NT2/D1 (cell line): ENCODE results near the gene KRT9.

Experiments
- SUZ12 ChIP-seq: IDR thresholded peaks from 2 replicates; pipeline ENCODE4 v1.6.1; 2011; ENCODE audit not compliant: insufficient read length, insufficient read depth; ENCODE audit errors: extremely low read depth
- YY1 ChIP-seq: IDR thresholded peaks from 2 replicates; pipeline ENCODE4 v1.6.1; 2011; ENCODE audit not compliant: insufficient read length, insufficient read depth
- ZNF274 ChIP-seq: IDR thresholded peaks from 2 replicates; pipeline ENCODE4 v1.6.1; 2011; ENCODE audit warnings: mild to moderate bottlenecking, low read depth, low read length

DNA sequence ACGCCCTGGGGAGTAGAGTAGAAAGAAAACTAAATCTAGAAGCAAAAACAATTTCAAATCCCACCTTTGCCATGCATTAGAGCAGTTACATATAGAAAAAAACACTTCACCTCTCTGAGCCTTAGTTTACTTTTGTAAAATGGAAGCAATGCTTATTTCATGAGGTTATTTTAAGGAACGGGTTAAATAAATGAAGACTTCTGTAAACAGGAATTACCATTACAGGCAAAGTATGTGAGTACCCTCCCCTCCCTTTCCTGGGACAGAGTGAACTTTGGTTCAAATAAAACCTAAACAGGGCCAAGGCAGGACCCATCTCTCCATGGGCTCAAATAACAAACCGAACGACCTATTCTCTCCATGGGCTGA, 48.6 kb downstream of the KRT9 start:
- TF ChIP-seq SUZ12 (no peak), ZNF274 (no peak), YY1 (no peak)
